Left renal pelvis (tissue), 4 donors: ENCODE measurements around the gene CROT. TPM values are rescaled to one million over a fixed set of nuclear protein-coding genes. Genes with fewer than 3 reads are reported as not detected.
"Not testable (repeated sequence)": the region's sequence is repeated elsewhere in the genome, so short reads cannot be mapped to it uniquely, and the experiment has no call there.

Experiments used
- DNase-seq, 4 donors: peaks; one replicate each; pipeline ENCODE4 v3.0.0-alpha.2; 2013; ENCODE audit warnings: low read depth in 4 of 4, low spot score in 3 of 4
- polyA plus RNA-seq, 4 donors: library from polyadenylated mRNA; unstranded; fragments of 120-200 nt; gene quantifications; one replicate each; pipeline ENCODE4 v1.2.1, GENCODE V29; 2013; ENCODE audit not compliant: insufficient read length in 4 of 4

Gene CROT
- 10 to 100 TPM; 21.6 to 44.8 (median 35.6) TPM for polyA plus RNA-seq

GRCh38 chr7:87345166-87345927 is at the start of gene CROT:
CROT (plus strand) TSS chr7:87345664; CDS start chr7:87349069, 3,405 bp downstream.
- peak; percentile 85 to 91 (median 88) for DNase-seq

- DNase-seq, result no peak
Measured at GRCh38 chr7:87300756-87301155, 44.7 kb upstream of the CROT start.

GRCh38 chr7:87310790-87311419 is 34.6 kb upstream of the CROT start:
- DNase-seq, result no peak

DNA sequence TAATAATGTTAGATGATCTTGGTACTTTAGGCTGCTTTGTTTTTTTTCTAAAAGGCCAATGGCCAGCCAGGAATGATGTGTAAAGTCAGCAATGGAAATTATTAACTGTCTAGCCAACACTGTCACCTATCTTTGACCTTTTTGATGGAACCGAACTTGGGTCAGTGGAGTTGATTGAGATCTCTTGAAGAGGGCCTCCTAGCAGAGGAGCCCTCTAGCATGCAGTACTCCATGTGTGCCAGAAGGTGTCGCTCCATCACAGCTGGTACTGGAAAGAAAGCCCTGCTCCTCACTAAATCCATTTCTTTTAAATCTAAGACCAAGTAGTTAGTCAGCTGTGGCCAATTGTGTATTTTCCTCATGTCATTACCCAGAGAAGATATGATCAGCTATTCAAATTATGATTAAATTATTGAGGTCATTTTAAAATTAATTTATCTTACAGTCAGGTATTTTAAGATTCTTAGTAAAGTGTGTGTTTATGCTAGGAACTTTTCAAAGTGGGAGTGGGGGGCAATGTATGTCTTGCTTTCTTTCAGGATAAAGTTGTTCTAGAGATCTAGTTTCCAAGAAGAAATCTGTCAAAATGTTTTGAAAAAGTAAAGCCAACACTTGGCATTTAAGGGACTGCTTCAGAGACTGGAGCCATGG is 33.1 kb upstream of the CROT start:
- DNase-seq, result peak in 3 of 4 donors; percentile 23 to 29 (median 24)

DNA sequence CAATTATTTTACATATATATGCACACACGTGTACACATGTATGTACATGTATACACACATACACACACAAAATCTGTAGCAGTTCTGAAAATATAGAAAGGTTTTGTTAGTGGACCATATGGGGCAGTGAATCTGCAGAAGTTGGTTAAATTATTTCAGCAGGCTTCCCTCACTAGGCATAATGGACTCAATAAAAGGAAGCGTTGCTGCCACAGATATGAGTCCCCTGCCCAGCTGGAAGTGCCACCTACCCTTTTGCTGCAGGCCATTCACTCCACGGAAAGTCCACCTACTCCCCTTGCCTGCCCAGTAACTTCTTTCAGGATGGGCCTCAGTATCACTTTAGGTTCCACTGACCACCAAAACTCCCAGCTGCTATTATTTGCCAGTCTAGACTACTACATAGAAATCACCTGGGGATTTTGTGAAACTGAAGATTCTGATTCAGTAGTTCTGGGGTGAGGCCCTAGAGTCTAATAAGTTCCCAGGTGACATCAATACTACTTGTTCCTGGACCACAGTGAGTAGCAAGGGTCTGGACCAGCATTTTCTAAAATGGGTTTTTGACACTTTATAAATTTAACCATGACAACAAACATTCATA is 29.3 kb upstream of the CROT start:
- DNase-seq, result no peak

GRCh38 chr7:87316846-87317552 is 28.5 kb upstream of the CROT start:
- no peak for DNase-seq

DNA sequence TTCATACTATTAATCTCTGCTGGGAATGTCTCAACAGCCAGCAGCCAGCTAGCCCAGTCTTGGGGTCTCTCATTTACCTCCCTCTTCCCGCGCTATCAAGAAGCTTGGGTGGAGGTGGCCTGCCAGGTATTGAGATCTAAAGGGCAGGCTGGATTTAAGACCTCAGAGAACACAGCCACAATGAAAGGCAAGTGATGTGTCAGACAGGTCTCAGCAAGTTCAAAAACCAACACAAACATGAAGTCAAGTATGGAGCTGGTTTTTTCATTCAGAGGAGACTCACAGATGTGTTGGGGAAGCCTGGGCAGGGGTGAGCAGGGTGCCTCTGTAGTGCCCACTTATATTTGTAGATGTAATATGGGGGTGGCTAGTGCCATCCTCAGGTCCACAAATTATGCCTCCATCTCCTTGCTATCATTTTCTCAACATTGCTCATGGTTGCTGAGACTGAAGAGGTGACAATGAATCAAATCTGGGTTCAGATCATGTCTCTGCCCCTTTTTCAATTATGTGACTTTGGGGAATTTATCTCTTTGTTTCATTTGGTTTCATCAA is 27.7 kb upstream of the CROT start:
- DNase-seq, result no peak

DNA sequence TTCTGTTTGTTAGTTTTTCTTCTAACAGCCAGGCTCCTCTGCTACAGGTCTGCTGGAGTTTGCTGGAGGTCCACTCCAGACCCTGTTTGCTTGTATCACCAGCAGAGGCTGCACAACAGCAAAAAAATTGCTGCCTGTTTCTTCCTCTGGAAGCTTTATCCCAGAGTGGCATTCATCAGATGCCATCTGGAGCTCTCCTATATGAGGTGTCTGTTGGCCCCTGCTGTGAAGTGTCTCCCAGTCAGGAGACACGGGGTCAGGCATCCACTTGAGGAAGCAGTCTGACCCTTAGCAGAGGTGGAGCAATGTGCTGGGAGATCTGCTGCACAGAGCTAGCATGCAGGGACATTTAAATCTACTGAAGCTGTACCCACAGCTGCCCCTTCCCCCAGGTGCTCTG is 26.7 kb upstream of the CROT start:
- DNase-seq, result no peak

GRCh38 chr7:87319154-87319581 is 26.3 kb upstream of the CROT start:
- DNase-seq, result not testable (repeated sequence)

DNA sequence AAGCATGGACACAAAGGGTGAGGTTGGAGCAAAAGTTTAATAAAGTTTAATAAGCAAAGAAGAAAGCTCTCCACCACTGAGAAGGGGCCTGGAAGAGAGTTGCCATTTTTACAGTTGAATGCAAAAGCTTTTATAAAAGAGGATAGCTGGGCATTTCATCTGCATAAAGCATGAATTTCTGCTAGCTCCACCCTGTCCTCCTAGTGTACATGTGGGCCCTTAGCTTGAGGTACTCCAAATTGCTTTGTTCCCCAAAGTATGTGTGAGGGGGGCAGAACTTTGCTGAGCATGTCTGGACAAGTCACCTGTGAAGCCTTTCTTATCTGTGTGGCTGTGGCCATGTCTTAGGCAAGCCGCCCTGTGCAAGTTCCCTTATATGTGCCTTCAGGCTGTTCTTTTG is 22.6 kb upstream of the CROT start:
- DNase-seq, result no peak

- no peak for DNase-seq
Measured at GRCh38 chr7:87325576-87326370, 19.7 kb upstream of the CROT start.

- DNase-seq, result no peak
Measured at GRCh38 chr7:87328281-87328680, 17.2 kb upstream of the CROT start.

GRCh38 chr7:87330316-87330715 is 15.1 kb upstream of the CROT start:
- no peak for DNase-seq

- no peak for DNase-seq
Measured at GRCh38 chr7:87330942-87331341, 14.5 kb upstream of the CROT start.

- no peak for DNase-seq
Measured at GRCh38 chr7:87331687-87332252, 13.7 kb upstream of the CROT start.

DNA sequence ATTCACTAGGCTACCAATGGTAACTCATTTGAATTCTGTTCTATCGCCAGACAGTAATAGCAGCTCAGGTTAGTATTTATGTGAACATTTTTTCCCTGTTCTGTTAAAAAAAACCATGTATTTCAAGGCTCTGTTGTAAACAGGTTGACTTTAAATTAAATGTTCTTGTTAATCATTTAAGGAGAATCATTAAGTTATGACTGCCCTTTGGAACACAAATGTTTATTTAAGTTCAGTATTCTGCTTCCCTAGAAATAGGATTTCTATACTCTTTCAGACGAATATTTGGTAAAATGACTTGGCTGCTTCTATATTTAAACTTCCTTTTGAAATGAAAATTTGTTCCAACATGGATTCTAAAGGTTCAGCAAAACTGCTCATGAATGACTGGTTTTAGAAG is 13.1 kb upstream of the CROT start:
- no peak for DNase-seq

- no peak for DNase-seq
Measured at GRCh38 chr7:87336136-87336535, 9.3 kb upstream of the CROT start.

DNA sequence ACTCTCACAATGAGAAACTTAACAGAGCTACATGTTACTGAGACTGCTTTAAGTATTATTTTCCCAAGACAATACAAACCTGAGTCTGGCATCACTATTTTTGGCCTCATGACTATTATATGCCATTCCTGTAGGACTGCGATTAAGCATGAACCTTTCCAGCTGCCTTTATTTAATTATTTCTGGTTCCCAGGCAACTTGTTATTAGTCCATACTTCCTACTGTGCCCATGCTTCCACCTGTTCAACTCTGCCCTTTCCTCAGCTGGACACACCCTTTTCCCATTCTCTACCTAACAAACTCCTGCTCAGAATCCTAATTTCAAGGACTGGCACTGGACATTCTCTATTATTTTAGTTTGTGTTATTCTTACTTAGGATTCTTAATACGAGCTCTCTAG is 8.1 kb upstream of the CROT start:
- DNase-seq, result no peak

DNA sequence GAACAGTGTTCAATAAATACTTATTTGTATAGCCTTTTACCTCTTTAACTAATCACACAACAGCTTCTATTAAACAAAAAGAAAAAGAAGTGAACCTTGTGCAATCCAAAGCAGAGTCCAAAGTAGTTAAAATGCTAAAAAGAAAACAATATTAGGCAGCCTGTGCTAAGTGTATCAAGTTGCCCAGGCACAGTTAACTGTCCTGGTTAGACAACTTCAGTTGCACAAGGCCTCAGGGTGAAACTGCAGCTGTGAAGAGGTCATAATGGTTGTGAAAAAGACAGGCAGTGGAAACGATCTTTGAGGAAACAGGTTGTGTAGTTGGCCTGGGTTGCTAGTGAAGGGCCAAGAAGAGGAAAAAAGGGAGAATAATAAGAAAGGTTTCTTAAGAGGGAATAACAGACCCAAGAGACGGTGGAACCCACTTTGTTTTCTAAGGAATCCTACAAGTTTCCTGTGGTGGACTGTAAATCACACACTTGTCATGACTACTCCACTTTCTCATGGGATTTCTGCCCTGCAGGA is 6.0 kb upstream of the CROT start:
- peak in 1 of 4 donors; percentile 21 for DNase-seq
